Breast epithelium (tissue), 3 donors: Measurements from ENCODE around the gene BCL3.

Experiments
- POLR2A ChIP-seq: fragments of 450-650 bp; IDR thresholded peaks from one replicate; pipeline ENCODE4 v1.6.1; 2016; ENCODE audit warnings: antibody characterized with exemption, mild to moderate bottlenecking, moderate library complexity
- POLR2AphosphoS5 ChIP-seq, 3 donors: sonication (generic); formaldehyde crosslinking; IDR thresholded peaks; one replicate each; pipeline ENCODE4 v1.6.1; 2017; ENCODE audit warnings: antibody characterized with exemption in 3 of 3
- TF ChIP-seq, protein P1 (sequence below), 3 donors: fragments of 450-650 bp; IDR thresholded peaks; one replicate each; pipeline ENCODE4 v1.5.1; 2016 to 2017; ENCODE audit warnings: antibody characterized with exemption in 3 of 3, mild to moderate bottlenecking in 3 of 3, moderate library complexity in 3 of 3

DNA sequence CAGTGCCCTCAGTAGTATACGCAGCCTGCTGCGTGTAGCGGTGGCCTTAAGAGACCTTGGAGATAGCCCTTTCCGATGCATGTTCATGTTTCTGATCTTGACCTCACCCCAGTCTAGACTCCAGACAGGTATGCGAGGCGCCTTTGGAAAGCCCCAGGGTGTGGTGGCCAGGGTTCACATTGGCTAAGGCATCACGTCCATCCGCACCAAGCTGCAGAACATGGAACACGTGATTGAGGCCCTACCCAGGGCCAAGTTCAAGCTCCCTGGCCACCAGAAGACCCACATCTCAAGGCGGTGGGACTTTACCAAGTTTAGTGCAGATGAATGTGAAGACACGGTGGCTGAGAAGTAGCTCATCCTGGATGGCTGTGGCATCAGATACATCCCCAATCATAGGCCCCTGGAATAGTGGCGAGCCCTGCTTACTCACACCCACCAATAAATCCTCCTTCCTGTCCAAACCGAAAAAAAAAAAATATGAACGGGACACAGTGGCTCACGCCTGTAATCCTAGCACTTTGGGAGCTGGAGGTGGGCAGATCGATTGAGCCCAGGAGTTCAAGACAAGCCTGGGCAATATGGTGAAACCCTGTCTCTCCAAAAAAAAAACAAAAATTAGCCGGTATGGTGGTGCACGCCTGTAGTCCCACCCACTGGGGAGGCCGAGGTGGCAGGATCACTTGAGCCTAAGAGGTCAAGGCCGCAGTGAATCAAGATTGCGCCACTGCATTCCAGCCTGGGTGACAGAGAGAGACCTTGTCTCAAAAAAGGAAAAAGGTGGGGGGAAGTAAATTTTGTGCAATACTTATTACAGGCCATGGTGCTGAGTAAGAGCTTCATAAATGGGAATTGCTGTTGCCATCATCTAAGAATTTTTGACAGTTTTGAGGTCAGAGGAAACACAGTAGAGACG, 16.8 kb downstream of the BCL3 start:
- TF ChIP-seq, protein P1, sequence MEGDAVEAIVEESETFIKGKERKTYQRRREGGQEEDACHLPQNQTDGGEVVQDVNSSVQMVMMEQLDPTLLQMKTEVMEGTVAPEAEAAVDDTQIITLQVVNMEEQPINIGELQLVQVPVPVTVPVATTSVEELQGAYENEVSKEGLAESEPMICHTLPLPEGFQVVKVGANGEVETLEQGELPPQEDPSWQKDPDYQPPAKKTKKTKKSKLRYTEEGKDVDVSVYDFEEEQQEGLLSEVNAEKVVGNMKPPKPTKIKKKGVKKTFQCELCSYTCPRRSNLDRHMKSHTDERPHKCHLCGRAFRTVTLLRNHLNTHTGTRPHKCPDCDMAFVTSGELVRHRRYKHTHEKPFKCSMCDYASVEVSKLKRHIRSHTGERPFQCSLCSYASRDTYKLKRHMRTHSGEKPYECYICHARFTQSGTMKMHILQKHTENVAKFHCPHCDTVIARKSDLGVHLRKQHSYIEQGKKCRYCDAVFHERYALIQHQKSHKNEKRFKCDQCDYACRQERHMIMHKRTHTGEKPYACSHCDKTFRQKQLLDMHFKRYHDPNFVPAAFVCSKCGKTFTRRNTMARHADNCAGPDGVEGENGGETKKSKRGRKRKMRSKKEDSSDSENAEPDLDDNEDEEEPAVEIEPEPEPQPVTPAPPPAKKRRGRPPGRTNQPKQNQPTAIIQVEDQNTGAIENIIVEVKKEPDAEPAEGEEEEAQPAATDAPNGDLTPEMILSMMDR (IDR thresholded peaks at IDR 0.05): no peak
- TF ChIP-seq POLR2AphosphoS5 (IDR thresholded peaks at IDR 0.05) (no peak), POLR2A (no peak)
